Measurements from ENCODE around the gene WDR93.

The WDR93 gene

DNA sequence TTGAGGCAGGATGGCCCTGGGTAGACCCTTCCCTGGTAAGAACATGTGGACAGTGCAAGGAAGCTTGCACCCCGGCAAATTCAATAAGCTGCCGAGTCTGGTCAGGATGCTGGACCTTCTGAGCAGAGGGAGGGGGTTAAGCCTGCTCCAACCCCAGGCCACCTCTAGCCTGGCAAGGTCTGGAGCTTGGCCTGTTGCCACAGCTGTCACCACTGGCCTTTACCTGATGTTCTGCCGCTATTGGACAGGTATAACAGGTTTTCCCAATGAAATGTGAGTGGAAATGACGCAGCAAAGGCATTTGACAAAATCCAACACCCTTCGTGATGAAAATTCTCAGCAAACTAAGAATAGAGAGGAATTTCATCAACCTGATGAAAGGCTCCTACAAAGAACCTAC is 61.1 kb downstream of the WDR93 start:
- no peaks in the 10 kb centered on the region for H4K20me1 ChIP-seq (ENCODE audit: insufficient read depth, low read length)
- H3K9me2 ChIP-seq (replicated peaks; ENCODE audit: insufficient read depth, low read length) = no peaks in the 10 kb centered on the region
- no peaks in the 10 kb centered on the region for H3K36me3 ChIP-seq (replicated peaks; ENCODE audit: insufficient read depth, low read length)
- no peak overlapping the region; the same call in 1 of the 2 replicates for H3K9ac ChIP-seq (ENCODE audit: low read length)
- H3K79me2 ChIP-seq (ENCODE audit: low read length) = peaks cover 4% of the 10 kb centered on the region
- no peaks in the 10 kb centered on the region for H3F3A ChIP-seq (ENCODE audit: insufficient read depth, low read length)
- no peak overlapping the region for H3K4me3 ChIP-seq (ENCODE audit: low read length)
- H3K4me2 ChIP-seq (ENCODE audit: low read depth, low read length) = peak overlapping the region; percentile 90
- DNase-seq = no peak
- peaks cover 12% of the 10 kb centered on the region for H3K4me1 ChIP-seq (ENCODE audit: low read length)
- H3K27me3 ChIP-seq (replicated peaks; ENCODE audit: insufficient read depth, low read length) = no peaks in the 10 kb centered on the region
- TF ChIP-seq EZH2phosphoT487 (IDR thresholded peaks at IDR 0.05; ENCODE audit: low read length) (no peak), EZH2 (optimal IDR thresholded peaks at IDR 0.05; ENCODE audit: low read depth, low read length) (no peak)
- TF ChIP-seq, protein P1, sequence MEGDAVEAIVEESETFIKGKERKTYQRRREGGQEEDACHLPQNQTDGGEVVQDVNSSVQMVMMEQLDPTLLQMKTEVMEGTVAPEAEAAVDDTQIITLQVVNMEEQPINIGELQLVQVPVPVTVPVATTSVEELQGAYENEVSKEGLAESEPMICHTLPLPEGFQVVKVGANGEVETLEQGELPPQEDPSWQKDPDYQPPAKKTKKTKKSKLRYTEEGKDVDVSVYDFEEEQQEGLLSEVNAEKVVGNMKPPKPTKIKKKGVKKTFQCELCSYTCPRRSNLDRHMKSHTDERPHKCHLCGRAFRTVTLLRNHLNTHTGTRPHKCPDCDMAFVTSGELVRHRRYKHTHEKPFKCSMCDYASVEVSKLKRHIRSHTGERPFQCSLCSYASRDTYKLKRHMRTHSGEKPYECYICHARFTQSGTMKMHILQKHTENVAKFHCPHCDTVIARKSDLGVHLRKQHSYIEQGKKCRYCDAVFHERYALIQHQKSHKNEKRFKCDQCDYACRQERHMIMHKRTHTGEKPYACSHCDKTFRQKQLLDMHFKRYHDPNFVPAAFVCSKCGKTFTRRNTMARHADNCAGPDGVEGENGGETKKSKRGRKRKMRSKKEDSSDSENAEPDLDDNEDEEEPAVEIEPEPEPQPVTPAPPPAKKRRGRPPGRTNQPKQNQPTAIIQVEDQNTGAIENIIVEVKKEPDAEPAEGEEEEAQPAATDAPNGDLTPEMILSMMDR (IDR thresholded peaks at IDR 0.05; ENCODE audit: low read length) = no peak
- no peak overlapping the region for H3K27ac ChIP-seq (ENCODE audit: low read length)
- no peak overlapping the region for H2AFZ ChIP-seq (ENCODE audit: low read length)
- no peaks in the 10 kb centered on the region for H3K9me3 ChIP-seq (replicated peaks; ENCODE audit: insufficient read depth, low read length)

DNA sequence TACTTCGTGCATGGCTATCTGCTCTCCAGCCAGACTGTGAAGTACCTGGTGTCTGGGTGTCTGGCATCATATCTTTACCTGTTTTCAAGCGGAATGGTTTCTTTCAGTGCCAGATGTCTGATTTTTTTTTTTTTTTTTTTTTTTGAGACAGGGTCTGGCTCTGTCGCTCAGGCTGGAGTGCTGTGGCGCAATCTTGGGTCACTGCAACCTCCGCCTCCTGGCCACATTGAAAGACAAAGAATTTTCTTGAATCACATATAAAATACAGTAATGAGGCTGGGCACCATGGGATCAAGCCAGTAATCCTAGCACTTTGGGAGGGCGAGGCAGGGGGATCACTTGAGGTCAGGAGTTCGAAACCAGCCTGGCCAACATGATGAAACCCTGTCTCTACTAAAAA is 63.2 kb downstream of the WDR93 start:
- TF ChIP-seq, protein P1 (IDR thresholded peaks at IDR 0.05; ENCODE audit: low read length) = no peak
- TF ChIP-seq EZH2 (optimal IDR thresholded peaks at IDR 0.05; ENCODE audit: low read depth, low read length) (no peak), EZH2phosphoT487 (IDR thresholded peaks at IDR 0.05; ENCODE audit: low read length) (no peak)
- no peaks in the 10 kb centered on the region for H3F3A ChIP-seq (ENCODE audit: insufficient read depth, low read length)

DNA sequence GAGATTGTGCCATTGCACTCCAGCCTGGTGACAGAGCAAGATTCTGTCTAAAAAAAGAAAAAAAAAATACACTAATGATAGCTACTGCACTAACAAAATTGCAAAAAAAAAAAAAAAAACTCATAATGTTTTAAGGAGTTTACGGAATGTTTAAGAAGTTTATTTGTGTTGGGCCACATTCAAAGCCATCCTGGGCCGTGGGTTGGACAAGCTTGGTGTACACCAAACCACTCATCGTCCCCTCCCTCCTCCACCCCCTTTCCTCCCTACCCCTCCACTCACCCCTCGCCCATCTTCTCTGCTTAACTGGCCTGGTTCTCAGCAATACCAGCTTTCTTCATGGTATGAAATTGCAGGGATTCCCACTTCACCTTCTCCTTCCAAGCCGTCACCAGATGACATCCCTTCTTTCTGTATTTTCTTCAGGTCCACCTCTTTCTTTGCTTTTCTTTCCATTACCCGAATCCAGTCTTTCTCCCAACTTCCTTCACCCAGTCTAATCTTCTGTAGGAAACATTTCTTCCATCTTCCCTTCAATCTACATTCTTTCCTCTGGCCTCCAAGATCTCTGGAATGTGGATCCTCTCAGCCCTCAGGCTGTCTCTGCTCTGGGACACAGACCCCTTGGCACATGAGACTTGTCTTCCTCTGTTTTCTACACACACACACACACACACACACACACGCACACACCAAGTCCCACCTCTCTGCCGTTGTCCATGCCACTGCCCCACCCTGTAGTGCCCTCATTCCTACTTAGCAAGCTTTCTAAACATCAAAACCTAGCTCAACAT is 63.9 kb downstream of the WDR93 start:
- Histone ChIP-seq H3K27ac (ENCODE audit: low read length) (no peak overlapping the region), H3K4me2 (ENCODE audit: low read depth, low read length) (no peak overlapping the region), H3K9ac (ENCODE audit: low read length) (no peak overlapping the region), H3K9me2 (replicated peaks; ENCODE audit: insufficient read depth, low read length) (no peaks in the 10 kb centered on the region), H3K36me3 (replicated peaks; ENCODE audit: insufficient read depth, low read length) (no peaks in the 10 kb centered on the region), H3K4me1 (ENCODE audit: low read length) (peaks cover 14% of the 10 kb centered on the region), H4K20me1 (ENCODE audit: insufficient read depth, low read length) (no peaks in the 10 kb centered on the region), H3K79me2 (ENCODE audit: low read length) (peaks cover 4% of the 10 kb centered on the region), H2AFZ (ENCODE audit: low read length) (no peak overlapping the region), H3K27me3 (replicated peaks; ENCODE audit: insufficient read depth, low read length) (no peaks in the 10 kb centered on the region), H3F3A (ENCODE audit: insufficient read depth, low read length) (no peaks in the 10 kb centered on the region), H3K9me3 (replicated peaks; ENCODE audit: insufficient read depth, low read length) (no peaks in the 10 kb centered on the region), H3K4me3 (ENCODE audit: low read length) (no peak overlapping the region)
- DNase-seq = no peak
- TF ChIP-seq, protein P1 (IDR thresholded peaks at IDR 0.05; ENCODE audit: low read length) = no peak
- TF ChIP-seq EZH2 (optimal IDR thresholded peaks at IDR 0.05; ENCODE audit: low read depth, low read length) = no peak
- no peak for TF ChIP-seq EZH2phosphoT487 (IDR thresholded peaks at IDR 0.05; ENCODE audit: low read length)

More for the DNA sequence above, 63.2 kb downstream of the WDR93 start:
- no peak overlapping the region for H3K27ac ChIP-seq (ENCODE audit: low read length)
- H3K9me2 ChIP-seq (replicated peaks; ENCODE audit: insufficient read depth, low read length) = no peaks in the 10 kb centered on the region
- DNase-seq = no peak
- no peaks in the 10 kb centered on the region for H4K20me1 ChIP-seq (ENCODE audit: insufficient read depth, low read length)
- H3K27me3 ChIP-seq (replicated peaks; ENCODE audit: insufficient read depth, low read length) = no peaks in the 10 kb centered on the region
- peaks cover 16% of the 10 kb centered on the region for H3K4me1 ChIP-seq (ENCODE audit: low read length)
- H3K79me2 ChIP-seq (ENCODE audit: low read length) = peaks cover 4% of the 10 kb centered on the region
- H3K4me2 ChIP-seq (ENCODE audit: low read depth, low read length) = no peak overlapping the region
- H2AFZ ChIP-seq (ENCODE audit: low read length) = no peak overlapping the region
- no peak overlapping the region for H3K4me3 ChIP-seq (ENCODE audit: low read length)
- H3K9ac ChIP-seq (ENCODE audit: low read length) = no peak overlapping the region
- H3K36me3 ChIP-seq (replicated peaks; ENCODE audit: insufficient read depth, low read length) = no peaks in the 10 kb centered on the region
- no peaks in the 10 kb centered on the region for H3K9me3 ChIP-seq (replicated peaks; ENCODE audit: insufficient read depth, low read length)

Data from MM.1S (cell line).